GM12878 (cell line): ENCODE measurements around the gene MYOC. TPM values are rescaled to one million over a fixed set of nuclear protein-coding genes. Genes with fewer than 3 reads are reported as not detected.

Source experiments
- CREM ChIP-seq: IDR thresholded peaks from 2 replicates; pipeline ENCODE4 v1.6.1; 2014; ENCODE audit warnings: antibody characterized with exemption, low read depth
- IKZF1 ChIP-seq: fragments of 450-650 bp; conservative IDR thresholded peaks from 2 replicates; pipeline ENCODE4 v1.6.1; 2017; ENCODE audit warnings: antibody characterized with exemption, mild to moderate bottlenecking
- RAD51 ChIP-seq: fragments of 450-650 bp; IDR thresholded peaks from 2 replicates; pipeline ENCODE4 v1.6.1; 2016; ENCODE audit warnings: moderate library complexity, mild to moderate bottlenecking, inconsistent platforms
- SPI1 ChIP-seq: IDR thresholded peaks from 2 replicates; pipeline ENCODE4 v1.6.1; 2011; ENCODE audit warnings: low read depth, mild to moderate bottlenecking, low read length, moderate library complexity, borderline replicate concordance; ENCODE audit not compliant: insufficient read depth
- ZZZ3 ChIP-seq: IDR thresholded peaks from 2 replicates; pipeline ENCODE4 v1.6.1; 2011; ENCODE audit warnings: low read depth; ENCODE audit not compliant: control insufficient read depth, insufficient read length
- polyA plus RNA-seq, 11 experiments: library from polyadenylated mRNA; depleted of rRNA in 4 of 11; unstranded in 6 of 11; stranded (reverse) in 5 of 11; fragments of >200 nt; fragmentation: Nextera tagmentation in 4 of 11; fragmentation: Illumina TruSeq in 1 of 11; extraction: Ambion mirVana in 4 of 11; extraction: Trizol in 1 of 11; gene quantifications; 1 replicate in 1 of 11; 2 replicates in 10 of 11; pipeline versions ENCODE4 v1.2.1 to v1.2.3, GENCODE V29; 2011 to 2016; ENCODE audit warnings: inconsistent platforms in 2 of 11, missing spikeins in 2 of 11, low read depth in 1 of 11
- total RNA-seq, 4 experiments: library from RNA; depleted of rRNA in 3 of 4; stranded (reverse); fragments of >200 nt in 3 of 4; fragmentation: Illumina TruSeq in 1 of 4; extraction: Trizol in 1 of 4; gene quantifications; 2 replicates each; pipeline versions ENCODE4 v1.2.1 to v1.2.3, GENCODE V29; 2013 to 2021
- TF ChIP-seq, protein P1 (sequence below): fragments of 450-650 bp; IDR thresholded peaks from 2 replicates; pipeline ENCODE4 v1.6.1; 2017; ENCODE audit warnings: mild to moderate bottlenecking
- TF ChIP-seq, protein P2 (sequence below): fragments of 450-650 bp; IDR thresholded peaks from 2 replicates; pipeline ENCODE4 v1.6.1; 2018; ENCODE audit warnings: borderline replicate concordance, mild to moderate bottlenecking; ENCODE audit not compliant: partially characterized antibody
- TF ChIP-seq, protein P3 (sequence below): fragments of 450-650 bp; formaldehyde crosslinking; IDR thresholded peaks from 2 replicates; pipeline ENCODE4 v1.4.0; 2020; ENCODE audit warnings: mild to moderate bottlenecking, moderate library complexity

Gene MYOC
- total and polyA plus RNA-seq, 10 of the 15 experiments (the other 5 are each of a cell fraction or from before 2014, with no cell fraction given) = not detected

DNA sequence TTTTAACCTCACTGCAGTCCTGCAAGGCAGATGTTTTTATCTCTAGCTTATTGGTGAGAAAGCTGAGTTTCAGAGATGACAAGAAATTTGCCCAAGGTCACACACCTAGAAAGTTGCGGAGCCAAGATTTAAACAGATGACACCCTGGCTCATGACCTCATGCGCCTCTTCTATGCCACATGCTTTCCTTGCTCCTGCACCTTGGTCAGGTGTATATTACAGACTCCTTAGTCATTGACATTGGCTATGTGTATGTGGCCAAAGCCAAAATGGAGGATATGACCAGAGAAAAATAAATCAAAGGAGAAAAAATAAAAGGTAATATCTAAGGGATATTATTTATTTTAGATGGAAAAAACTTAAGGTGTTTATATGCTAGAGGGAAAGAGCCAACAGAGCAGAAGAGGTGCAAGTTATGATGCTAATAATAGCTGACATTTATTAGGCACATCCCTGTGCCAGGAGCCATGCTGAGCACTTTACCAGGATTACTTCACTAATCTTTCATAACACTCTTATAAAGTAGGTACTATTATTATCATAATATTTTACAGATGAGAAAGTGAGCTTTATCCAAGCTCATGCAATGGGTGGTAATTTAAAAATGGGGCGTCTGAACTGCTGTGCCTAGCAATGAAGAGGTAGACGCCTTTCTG lies 13.8 kb upstream of the MYOC start (continued):
- TF ChIP-seq, protein P1, sequence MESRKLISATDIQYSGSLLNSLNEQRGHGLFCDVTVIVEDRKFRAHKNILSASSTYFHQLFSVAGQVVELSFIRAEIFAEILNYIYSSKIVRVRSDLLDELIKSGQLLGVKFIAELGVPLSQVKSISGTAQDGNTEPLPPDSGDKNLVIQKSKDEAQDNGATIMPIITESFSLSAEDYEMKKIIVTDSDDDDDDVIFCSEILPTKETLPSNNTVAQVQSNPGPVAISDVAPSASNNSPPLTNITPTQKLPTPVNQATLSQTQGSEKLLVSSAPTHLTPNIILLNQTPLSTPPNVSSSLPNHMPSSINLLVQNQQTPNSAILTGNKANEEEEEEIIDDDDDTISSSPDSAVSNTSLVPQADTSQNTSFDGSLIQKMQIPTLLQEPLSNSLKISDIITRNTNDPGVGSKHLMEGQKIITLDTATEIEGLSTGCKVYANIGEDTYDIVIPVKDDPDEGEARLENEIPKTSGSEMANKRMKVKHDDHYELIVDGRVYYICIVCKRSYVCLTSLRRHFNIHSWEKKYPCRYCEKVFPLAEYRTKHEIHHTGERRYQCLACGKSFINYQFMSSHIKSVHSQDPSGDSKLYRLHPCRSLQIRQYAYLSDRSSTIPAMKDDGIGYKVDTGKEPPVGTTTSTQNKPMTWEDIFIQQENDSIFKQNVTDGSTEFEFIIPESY = no peak
- TF ChIP-seq SPI1 (no peak), IKZF1 (no peak), ZZZ3 (no peak), RAD51 (no peak), CREM (no peak)
- TF ChIP-seq, protein P2, sequence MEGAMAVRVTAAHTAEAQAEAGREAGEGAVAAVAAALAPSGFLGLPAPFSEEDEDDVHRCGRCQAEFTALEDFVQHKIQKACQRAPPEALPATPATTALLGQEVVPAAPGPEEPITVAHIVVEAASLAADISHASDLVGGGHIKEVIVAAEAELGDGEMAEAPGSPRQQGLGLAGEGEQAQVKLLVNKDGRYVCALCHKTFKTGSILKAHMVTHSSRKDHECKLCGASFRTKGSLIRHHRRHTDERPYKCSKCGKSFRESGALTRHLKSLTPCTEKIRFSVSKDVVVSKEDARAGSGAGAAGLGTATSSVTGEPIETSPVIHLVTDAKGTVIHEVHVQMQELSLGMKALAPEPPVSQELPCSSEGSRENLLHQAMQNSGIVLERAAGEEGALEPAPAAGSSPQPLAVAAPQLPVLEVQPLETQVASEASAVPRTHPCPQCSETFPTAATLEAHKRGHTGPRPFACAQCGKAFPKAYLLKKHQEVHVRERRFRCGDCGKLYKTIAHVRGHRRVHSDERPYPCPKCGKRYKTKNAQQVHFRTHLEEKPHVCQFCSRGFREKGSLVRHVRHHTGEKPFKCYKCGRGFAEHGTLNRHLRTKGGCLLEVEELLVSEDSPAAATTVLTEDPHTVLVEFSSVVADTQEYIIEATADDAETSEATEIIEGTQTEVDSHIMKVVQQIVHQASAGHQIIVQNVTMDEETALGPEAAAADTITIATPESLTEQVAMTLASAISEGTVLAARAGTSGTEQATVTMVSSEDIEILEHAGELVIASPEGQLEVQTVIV = no peak
- TF ChIP-seq, protein P3, sequence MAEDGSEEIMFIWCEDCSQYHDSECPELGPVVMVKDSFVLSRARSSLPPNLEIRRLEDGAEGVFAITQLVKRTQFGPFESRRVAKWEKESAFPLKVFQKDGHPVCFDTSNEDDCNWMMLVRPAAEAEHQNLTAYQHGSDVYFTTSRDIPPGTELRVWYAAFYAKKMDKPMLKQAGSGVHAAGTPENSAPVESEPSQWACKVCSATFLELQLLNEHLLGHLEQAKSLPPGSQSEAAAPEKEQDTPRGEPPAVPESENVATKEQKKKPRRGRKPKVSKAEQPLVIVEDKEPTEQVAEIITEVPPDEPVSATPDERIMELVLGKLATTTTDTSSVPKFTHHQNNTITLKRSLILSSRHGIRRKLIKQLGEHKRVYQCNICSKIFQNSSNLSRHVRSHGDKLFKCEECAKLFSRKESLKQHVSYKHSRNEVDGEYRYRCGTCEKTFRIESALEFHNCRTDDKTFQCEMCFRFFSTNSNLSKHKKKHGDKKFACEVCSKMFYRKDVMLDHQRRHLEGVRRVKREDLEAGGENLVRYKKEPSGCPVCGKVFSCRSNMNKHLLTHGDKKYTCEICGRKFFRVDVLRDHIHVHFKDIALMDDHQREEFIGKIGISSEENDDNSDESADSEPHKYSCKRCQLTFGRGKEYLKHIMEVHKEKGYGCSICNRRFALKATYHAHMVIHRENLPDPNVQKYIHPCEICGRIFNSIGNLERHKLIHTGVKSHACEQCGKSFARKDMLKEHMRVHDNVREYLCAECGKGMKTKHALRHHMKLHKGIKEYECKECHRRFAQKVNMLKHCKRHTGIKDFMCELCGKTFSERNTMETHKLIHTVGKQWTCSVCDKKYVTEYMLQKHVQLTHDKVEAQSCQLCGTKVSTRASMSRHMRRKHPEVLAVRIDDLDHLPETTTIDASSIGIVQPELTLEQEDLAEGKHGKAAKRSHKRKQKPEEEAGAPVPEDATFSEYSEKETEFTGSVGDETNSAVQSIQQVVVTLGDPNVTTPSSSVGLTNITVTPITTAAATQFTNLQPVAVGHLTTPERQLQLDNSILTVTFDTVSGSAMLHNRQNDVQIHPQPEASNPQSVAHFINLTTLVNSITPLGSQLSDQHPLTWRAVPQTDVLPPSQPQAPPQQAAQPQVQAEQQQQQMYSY (CRISPR knock-in tag) = no peak
